HK-2 (cell line): ENCODE measurements around the gene CYP26B1.

Source experiments
- DNase-seq: peaks from one replicate; pipeline ENCODE4 v3.0.0-alpha.2; 2018; ENCODE audit not compliant: unreplicated experiment

Gene CYP26B1

DNA sequence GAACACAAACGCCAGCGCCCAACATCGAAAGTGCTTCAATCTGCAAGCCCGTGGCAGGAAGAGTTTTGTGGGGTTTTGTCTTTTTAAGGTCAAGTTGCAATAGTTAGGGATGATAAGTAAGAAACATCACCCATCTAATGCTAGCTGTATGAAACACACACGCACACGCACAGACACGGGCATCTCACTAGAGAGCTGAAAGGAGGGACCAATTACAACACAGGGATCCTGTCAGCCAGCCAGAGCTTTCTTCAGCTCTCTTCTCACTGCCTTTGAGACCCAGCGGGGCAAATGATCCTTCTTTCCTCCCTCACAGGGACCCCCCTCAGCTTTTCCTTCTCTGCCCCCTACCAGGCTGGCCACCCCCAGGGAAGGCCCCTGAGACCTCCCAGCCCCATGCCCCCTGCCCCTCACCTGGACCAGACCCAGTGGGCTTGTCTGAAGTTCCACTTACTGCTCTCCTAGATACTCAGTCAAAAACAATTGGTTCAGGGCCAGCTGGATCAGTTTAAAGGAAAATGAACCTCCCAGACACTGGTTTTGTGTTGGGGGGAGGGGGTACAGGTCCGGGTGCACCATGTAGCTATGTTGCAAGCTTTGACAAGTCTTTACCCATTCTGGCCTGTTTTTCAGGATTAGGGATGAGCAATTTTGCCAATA, 17.9 kb downstream of the CYP26B1 start:
- DNase-seq: no peak

DNA sequence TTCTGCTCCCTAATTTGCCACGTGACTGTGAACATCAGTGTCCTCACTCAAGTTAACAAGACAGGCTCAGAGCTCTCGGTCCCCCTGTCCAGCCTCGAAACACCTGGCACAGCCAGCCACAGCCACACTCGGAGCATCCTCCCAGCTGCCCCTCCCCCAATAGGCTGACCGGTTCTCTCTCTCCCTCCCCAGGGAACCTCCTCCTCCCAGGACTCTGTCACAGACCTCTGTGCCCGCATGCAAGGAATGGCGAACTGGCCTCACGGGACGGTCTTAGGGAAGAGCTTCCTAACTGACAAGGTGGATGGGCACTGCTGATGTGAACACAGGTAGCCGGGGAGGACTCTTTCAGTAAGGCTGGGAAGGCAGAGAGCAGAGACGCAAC, 18.8 kb downstream of the CYP26B1 start:
- DNase-seq: no peak

DNA sequence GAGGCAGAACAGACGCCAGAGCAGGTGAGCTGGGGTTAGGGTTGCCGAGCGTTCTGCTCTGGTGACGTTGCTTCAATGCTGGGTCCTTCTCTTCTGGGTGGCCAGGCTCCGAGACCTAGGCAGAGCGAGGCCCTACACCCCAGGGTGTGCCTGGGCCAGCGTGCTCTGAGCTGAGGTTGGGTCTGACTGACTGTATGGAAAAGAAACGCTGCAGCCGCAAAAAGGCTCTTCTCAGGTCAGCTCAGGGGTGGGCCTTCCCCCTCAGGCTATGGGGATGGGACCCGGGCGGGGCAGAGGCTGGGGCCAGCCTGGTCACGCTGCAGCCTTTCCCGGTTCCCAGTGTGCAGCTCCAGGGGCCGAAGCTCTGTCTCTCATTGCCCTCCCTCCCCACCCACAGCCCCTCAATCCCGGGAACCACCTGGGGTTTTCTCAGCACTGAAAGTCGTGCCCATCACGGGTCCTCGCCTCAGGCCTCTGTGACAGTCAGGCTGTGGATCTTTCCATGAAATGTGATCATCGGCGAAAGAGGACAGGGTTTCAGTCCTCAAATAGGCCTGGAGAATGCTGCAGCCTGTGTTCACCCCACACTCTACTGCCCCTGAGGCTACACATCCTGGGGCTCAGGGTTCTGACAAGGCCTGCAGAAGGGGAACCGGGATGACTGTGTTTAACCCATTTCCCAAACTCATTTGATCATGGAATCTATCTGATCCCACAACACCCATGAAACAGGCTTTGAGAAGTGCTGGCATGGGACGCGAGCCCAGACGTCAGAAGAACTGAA, 19.4 kb downstream of the CYP26B1 start:
- DNase-seq: no peak

DNA sequence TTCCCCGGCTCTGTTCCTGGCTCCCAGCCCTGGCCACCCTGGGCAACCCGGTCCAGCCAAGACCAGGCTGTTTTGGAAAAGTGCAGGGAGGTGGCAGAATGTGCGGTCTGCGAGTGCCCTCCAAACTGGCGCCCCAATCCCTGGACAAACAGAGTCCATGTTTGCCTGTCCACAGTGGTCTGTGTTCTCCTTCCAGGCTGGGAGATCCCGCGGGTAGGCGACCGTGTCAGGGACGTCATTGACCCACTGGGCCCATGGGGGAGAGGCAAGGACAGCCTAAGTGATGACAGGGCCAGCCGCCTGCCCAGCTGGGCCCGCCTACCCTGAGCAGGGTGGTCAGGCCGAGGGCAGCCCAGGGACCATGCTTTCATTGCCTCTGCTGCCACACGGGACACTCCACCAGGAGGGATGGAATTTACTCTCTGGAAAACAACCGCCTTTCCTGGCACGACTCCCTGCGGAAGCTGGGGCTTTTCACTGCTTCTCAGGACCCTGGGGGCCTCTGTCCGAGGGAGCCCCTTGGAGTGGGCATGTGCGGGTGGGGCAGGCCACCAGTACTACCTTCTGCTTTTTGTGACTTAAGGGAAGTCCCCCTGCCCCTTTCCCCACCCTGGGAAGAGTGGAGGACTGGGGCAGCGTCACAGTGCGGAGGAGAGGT, 20.1 kb downstream of the CYP26B1 start:
- no peak for DNase-seq

DNA sequence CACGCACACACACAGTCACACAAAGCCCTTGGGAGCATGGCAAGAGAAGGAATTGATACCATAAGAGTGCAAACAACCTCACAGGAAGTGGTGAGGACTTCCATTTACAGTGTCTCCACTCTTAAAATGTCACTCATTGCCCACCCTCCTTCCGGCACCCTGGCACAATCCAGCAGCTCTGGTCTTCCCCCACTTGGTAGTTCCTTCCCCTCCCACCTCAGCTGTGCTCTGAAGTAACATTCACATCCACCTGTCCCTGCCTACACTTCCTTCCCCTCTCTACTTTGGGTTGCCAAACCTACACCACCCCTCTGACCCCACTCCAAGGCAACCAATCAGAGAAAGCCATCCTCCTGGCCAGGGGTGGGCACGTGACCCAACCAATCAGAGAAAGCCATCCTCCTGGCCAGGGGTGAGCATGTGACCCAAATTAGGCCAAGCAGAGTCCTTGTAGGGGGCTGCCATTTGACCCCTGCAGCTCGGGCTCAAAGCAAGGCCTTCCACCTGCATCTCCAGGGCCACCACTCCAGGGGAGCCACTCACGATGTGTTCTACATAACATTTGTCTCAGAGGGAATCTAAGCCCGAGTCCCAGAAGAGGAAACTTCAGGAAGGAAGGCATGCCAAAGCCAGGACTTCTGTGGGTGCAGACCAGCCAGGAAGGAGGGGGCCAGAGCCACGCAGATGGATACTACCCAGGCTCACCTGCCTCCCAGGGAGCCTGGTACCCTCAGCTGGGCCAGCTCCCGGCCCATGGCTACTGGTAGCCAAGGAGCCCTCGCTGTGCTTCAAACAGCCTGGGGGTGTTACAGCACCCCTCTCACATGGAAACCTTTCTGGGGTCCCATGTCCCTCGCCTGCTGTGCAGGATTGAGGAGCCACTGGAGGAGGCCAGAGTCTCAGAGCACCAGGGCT, 21.2 kb downstream of the CYP26B1 start:
- no peak for DNase-seq

DNA sequence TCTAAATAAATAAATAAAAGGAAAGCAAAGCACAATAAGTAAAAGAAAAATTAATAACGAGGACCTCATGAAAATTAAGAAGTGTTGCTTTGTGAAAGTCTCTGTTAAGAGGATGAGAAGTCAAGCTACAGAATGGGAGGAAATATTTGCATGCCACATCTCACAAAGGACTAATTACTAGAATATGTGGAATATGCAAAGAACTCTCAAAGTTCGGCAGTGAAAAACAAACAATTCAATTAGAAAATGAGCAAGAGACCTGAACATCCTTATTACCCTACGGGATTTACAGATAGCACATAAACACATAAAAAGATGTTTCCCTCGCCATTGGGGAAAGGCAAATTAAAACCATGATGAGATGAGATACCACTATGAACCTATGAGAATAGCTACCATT, 23.3 kb downstream of the CYP26B1 start:
- DNase-seq: no peak

DNA sequence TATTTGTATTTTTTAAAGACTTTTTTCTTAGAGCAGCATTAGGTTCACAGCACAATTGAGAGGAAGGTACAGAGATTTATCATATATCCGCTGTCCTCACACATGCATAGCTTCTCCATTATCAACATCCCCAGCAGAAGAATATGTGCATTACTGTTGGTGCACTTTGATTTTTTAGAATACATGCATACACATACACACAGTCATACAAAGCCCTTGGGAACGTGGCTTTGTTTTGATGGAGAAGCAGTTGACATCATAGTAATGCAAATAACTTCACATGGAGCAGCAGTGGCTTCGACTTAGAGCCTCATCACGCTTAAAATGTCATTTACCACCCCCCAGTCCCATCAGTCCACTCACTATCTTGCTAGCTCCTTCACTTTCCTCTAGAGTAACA, 26.5 kb downstream of the CYP26B1 start:
- no peak for DNase-seq

DNA sequence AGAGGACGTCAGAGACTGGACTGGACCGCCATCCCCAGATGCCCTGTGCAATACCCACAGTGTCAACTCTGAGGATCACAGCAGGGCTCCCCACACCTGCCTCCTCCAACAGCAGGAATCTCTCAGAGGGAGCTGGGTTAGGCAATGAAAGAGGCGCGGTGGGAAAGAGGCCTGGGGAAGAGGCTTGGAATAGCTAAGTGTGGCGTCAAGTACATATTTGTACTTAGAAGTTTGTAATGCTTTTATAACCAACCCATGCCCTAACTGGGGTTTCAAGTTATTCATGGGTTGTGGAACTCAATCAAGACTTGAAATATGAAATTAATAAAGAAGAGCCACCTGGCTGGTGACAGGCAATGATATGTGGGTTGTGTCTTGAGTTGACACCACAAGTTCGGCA, 28.7 kb downstream of the CYP26B1 start:
- no peak for DNase-seq

DNA sequence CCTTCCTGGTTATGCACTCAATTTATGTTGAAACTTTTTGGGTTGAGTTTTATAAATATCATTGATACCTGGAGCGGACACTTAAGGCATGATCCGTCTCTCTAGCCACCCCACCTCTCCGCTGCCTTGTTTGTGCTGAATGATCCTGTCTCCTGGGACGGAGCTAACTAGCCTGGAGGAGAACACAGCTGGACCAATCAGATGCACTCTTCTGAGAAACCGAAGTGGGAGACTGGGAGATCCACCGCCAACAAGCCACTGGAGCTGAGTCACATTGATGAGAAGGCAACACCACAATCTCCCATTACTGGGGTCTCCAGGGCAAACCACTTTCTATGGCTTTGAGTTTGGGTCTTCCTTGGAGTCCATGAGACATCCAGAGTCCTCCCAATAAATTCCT, 29.3 kb downstream of the CYP26B1 start:
- no peak for DNase-seq

DNA sequence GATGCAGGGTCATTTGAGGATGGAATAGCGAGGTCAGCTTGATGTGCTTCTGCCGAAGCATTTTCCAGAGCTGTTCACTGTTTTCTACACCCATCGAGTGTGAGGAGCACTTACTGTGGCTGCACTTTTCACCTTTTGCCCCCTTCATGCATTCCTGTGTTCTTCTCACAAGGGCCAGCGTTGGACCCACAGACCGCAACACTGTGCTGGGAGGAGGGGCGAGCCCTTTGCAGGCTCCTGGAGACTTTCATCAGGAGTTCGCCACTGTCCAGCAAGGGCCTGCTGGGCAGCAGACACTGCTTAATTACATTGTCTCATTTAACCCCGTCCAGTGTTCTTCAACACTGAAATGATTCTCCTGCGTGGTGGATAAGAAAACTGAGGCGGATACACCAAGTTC, 29.9 kb downstream of the CYP26B1 start:
- no peak for DNase-seq

DNA sequence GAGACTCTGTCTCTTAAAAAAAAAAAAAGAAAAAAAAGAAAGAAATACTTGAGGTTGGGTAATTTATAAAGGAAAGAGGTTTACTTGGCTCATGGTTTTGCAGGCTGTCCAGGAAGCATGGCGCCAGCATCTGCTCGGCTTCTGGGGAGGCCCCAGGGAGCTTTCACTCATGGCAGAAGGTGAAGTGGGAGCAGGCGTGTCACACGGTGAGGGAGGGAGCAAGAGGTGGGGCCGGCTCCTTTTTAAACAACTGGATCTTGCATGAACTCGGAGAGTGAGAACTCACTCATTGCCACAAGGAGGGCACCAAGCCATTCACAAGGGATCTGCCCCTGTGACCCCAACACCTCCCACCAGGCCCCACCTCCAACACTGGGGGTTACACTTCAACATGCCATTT, 30.6 kb downstream of the CYP26B1 start:
- DNase-seq: no peak

DNA sequence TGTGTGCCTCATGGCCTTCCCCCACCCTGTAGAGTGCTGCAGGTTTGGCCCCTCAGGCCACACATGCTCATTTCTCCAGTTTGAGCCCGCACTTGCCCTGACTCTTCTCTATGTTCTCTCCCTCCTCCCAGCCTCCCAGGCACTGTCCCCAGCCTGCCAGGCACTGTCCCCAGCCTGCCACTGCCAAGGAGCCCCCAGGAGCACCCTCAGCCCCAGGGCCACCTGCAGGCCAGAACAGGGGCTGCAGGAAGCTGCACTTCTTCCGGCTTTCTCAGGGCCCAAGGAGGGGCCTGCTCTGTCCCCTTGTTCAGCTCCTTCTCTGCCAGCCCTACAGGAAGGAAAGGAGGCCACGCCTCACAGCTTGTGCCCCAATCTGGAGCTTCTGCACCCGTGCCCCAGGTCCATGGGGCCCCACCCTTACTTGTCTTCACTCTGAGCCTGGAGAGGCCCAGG, 31.6 kb downstream of the CYP26B1 start:
- peak; percentile 35 for DNase-seq

DNA sequence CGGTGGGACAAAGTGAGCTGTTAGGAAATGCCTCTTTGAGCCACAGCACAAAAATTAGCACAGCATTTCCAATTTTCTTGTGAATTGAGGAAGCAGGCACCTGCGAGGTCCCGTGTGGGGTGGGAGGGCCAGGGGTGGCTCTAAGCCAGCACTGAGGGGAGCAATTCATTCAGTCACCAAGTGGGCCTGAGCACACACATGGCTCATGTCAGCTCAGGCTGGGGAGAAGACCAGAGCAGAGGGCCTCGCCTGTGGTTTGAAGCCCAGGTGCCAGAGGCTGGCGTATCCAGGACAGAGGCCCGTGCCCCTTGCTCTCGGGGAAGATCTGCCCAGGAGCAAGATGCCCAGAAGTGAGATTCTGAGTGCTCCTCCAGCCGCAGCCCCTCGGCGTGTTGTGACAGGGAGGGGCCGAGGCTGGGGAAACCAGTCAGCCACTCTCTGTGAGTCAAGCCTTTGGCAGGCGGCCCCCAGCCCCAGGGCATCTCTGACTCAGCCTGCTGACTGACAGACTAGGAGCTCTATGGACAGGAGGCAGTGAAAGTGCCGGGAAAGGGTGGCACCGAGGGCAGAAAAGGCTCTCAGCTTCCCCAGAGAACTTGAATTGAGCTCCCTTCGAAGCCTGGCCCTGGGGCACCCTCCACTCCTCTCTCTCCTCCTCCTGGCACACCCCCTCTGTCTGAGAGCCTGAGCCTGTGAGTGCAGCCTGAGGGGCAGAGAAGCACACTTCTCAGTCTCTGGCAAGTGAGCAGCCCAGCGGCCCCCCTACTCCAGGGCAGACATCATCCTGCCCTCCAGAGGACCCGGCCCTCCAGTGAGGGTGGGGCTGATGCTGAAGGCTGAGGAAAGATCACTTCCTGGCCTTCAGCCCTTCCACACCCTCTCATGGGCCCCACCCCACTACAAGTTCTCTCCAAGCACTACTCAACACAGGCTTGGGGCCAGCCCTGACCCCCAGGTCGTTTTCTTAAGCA, 32.3 kb downstream of the CYP26B1 start:
- DNase-seq: peak; percentile 88

DNA sequence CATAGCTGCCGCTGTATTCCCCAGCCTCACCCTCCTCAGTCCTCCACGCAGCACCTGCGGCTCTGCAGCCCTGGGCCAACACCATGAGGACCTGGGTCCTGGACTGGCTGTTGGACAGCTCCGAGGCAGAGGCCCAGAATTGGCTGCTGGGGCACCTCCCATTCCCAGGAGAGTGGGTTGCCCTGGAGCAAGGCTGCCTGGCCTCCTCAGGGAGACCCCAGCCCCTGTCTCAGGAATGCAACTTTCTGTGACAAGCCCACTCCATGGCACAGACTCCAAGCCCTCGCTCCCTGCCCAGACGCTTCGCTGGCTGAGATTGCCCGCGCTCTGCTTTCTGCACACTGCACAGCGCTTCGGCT, 33.0 kb downstream of the CYP26B1 start:
- DNase-seq: no peak

DNA sequence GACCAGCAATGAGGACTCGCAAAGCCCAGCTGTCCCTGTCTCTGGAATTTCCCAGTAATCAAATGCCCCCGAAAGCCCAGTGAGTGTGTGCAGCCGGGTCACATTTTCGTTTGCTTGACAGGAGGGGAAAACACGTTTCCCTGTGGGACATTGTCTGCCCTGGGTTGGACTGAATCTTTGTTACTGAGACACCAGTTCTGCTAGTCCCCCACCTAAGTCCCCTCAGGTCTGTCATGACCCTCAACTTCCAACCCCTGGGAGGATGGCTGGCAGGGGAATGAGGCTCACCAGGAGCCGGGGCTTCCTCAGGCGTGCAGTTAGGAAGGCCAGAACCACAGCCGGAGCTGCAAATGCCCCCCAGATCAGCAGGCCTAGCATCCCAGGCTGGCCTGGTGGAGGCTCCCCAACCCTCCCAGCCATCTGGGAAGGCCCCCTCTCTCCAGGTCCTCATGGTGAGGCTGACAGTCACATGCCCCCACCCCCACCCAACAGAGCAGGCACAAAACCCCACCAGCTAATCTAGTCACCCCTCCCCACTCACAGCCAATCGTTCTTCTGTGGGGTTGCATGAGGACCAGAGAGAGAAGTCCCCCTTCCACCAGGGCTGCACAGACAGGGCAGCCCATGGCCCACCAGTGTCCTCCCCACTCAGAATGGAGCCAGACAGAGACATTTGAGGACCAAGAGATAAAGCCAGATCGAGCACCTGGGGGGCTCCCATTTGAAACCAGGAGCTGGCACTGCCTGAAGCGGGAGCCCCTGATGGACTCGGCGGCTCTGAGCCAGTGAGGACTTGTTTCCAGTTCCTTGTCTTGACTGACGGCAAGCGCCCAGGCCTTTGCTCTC, 33.6 kb downstream of the CYP26B1 start:
- no peak for DNase-seq

DNA sequence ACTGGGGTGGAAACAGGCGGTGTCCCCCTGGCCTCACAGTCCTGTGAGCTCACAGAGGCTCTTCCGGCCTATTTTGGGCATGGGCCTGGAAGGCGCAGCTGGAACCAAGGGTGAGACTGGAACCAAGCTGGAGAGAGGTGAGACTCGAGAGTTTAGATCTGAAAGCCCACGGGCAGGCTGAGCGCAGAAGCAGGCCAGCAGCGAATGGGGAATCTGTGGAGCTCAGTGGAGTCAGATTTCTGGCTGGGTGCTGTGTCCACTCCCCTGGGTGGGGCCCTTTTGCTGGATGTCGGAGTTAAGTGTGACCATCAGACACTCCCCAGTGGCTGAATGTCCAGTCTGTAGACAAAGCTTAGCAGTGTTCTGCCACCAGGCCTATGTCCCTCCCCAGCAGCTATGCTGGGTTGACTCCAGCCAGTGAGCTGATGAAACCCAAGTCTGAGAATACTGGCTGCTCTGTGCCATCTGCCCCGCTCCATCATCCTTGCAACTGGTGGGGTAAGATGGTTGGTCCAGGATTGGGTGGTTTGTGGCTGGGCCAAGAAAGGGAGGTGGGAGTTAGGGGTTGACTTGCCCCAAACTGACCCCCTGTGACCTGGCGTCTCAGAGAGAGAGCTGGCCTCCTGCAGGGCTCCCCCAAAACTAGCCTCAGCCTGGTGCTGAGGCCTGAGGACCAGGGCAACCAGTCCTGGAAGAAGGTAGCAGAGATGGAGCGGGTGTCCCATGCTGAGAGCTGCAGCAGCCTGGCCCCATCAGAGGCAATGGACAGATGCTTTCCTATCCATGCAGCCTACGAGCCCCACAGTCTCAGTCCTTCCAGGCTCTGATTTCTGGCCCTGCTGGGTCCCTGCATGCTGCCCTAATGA, 34.4 kb downstream of the CYP26B1 start:
- DNase-seq: no peak

DNA sequence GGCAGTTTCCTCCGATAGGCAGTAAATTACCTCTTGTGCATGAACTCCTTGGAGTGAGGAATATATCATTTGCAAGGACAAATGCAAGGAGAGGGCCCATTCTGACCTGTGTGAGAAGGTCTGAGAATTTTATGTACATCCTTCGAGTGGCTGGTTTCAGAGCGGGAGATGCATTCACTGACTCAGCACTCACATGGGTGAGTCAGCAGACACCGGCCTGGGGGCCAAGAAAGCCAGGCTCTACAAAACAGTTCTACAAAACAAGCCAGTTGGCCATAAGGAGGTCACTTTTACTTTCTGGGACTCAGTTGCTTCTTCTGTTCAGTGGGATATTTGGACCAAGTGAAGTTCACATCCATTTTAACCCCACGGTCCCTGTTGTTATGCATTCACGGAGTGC, 35.3 kb downstream of the CYP26B1 start:
- peak; percentile 46 for DNase-seq

DNA sequence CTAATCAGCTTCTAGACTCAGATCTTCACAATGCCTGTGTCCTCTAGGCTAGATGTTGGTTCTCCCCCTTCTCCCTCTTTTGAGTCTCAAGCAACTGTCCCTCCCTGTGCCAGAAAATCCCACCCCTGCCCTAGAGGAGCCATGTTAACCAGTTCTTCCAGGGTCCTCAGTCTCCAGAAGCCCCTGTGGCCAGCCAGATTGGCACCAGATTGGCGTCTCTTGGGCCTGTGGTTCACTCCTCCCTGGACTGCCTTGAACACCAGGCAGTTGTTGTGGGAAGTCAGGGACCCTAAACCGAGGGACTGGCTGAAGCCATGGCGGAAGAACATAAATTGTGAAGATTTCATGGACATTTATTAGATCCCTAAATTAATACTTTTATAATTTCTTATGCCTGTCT, 36.6 kb downstream of the CYP26B1 start:
- no peak for DNase-seq

DNA sequence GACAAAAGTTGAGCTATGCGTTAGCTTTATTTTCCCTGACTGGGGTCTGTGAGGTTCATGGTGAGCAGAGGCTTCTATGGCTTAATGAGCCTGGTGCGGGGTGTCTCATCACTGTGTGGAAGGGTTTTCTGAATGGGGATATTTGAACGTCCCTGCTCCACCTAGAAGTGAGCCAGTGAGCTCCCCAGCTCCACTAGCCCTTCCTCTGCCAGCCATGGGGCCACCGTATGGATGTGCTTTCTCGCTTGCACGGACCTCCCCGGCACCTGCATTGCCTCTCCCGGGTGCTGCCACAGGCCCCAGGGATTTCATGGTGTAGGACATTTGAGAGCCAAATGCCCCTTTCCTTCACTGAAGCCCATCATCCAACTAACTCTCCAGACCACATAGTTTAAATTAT, 37.8 kb downstream of the CYP26B1 start:
- no peak for DNase-seq
